Liver (tissue), 9 donors: ENCODE measurements around the gene UTP4. TPM values are rescaled to one million over a fixed set of nuclear protein-coding genes. Genes with fewer than 3 reads are reported as not detected.

ENCODE experiments used
- DNase-seq: peaks from one replicate; pipeline ENCODE4 v3.0.0-alpha.2; 2017; ENCODE audit warnings: low spot score
- H3K27ac ChIP-seq, 2 donors: one replicate each; pipeline ENCODE4 v1.7.0; 2013; ENCODE audit warnings: inconsistent platforms in 2 of 2, low read length in 2 of 2, control low read depth in 1 of 2, low read depth in 1 of 2, mild to moderate bottlenecking in 1 of 2
- H3K27me3 ChIP-seq, 4 donors: one replicate each; pipeline versions ENCODE4 v1.6.1 to v1.7.0; 2013; ENCODE audit warnings: low read length in 3 of 4, inconsistent platforms in 1 of 4, mild to moderate bottlenecking in 1 of 4, moderate library complexity in 1 of 4; ENCODE audit not compliant: control insufficient read depth in 4 of 4, insufficient read depth in 4 of 4
- H3K36me3 ChIP-seq, 4 donors: one replicate each; pipeline versions ENCODE4 v1.6.1 to v1.7.0; 2013; ENCODE audit warnings: low read length in 3 of 4, mild to moderate bottlenecking in 3 of 4, low read depth in 1 of 4, moderate library complexity in 1 of 4; ENCODE audit not compliant: control insufficient read depth in 4 of 4, insufficient read depth in 3 of 4
- H3K4me1 ChIP-seq, 4 donors: one replicate each; pipeline versions ENCODE4 v1.6.1 to v1.7.0; 2013; ENCODE audit warnings: low read length in 3 of 4, mild to moderate bottlenecking in 3 of 4, moderate library complexity in 1 of 4; ENCODE audit not compliant: control insufficient read depth in 4 of 4, insufficient read depth in 4 of 4
- H3K4me3 ChIP-seq, 3 donors: one replicate each; pipeline versions ENCODE4 v1.6.1 to v1.7.0; 2013; ENCODE audit warnings: low read length in 3 of 3, control low read depth in 1 of 3, low read depth in 1 of 3, mild to moderate bottlenecking in 1 of 3
- H3K9ac ChIP-seq, 2 donors: one replicate each; pipeline ENCODE4 v1.7.0; 2013; ENCODE audit warnings: low read length in 2 of 2, mild to moderate bottlenecking in 2 of 2, moderate library complexity in 2 of 2, control low read depth in 1 of 2, low read depth in 1 of 2
- H3K9me3 ChIP-seq, 4 donors: one replicate each; pipeline versions ENCODE4 v1.6.1 to v1.7.0; 2013; ENCODE audit warnings: low read length in 3 of 4; ENCODE audit not compliant: control insufficient read depth in 4 of 4
- EGR1 ChIP-seq, 2 donors: IDR thresholded peaks; 2 replicates each; pipeline ENCODE4 v1.6.1; 2016 to 2018; ENCODE audit warnings: antibody characterized with exemption in 2 of 2, low read depth in 2 of 2
- FOXA1 ChIP-seq: IDR thresholded peaks from 2 replicates; pipeline ENCODE4 v1.6.1; 2016; ENCODE audit warnings: antibody characterized with exemption
- FOXA2 ChIP-seq: IDR thresholded peaks from 2 replicates; pipeline ENCODE4 v1.6.1; 2016; ENCODE audit warnings: antibody characterized with exemption
- GABPA ChIP-seq, 2 donors: IDR thresholded peaks in 1 of 2; conservative IDR thresholded peaks in 1 of 2; 2 replicates each; pipeline ENCODE4 v1.6.1; 2016; ENCODE audit warnings: antibody characterized with exemption in 2 of 2, mild to moderate bottlenecking in 1 of 2, moderate library complexity in 1 of 2
- HNF4A ChIP-seq, 2 donors: conservative IDR thresholded peaks; 2 replicates each; pipeline ENCODE4 v1.6.1; 2016; ENCODE audit warnings: antibody characterized with exemption in 2 of 2, mild to moderate bottlenecking in 2 of 2
- HNF4G ChIP-seq: IDR thresholded peaks from 2 replicates; pipeline ENCODE4 v1.6.1; 2016; ENCODE audit warnings: antibody characterized with exemption
- JUND ChIP-seq, 2 donors: IDR thresholded peaks; 2 replicates each; pipeline ENCODE4 v1.6.1; 2016; ENCODE audit warnings: antibody characterized with exemption in 2 of 2
- NR2F2 ChIP-seq: IDR thresholded peaks from 2 replicates; pipeline ENCODE4 v1.6.1; 2016; ENCODE audit warnings: antibody characterized with exemption
- RAD21 ChIP-seq, 2 donors: IDR thresholded peaks; 2 replicates each; pipeline ENCODE4 v1.6.1; 2016; ENCODE audit warnings: antibody characterized with exemption in 2 of 2, mild to moderate bottlenecking in 2 of 2
- RXRA ChIP-seq, 2 donors: IDR thresholded peaks; 2 replicates each; pipeline ENCODE4 v1.6.1; 2017 to 2018; ENCODE audit warnings: antibody characterized with exemption in 2 of 2, mild to moderate bottlenecking in 1 of 2
- SP1 ChIP-seq: IDR thresholded peaks from 2 replicates; pipeline ENCODE4 v1.6.1; 2018; ENCODE audit warnings: antibody characterized with exemption, mild to moderate bottlenecking
- TAF1 ChIP-seq: conservative IDR thresholded peaks from 2 replicates; pipeline ENCODE4 v1.6.1; 2016; ENCODE audit warnings: antibody characterized with exemption, mild to moderate bottlenecking
- YY1 ChIP-seq: IDR thresholded peaks from 2 replicates; pipeline ENCODE4 v1.6.1; 2016; ENCODE audit warnings: antibody characterized with exemption, mild to moderate bottlenecking
- WGBS: extraction: QIAGEN DNeasy Blood & Tissue Kit; methylation state at CpG from one replicate; pipeline ENCODE4 v1.1.7; 2013; 5-methylcytosine and 5-hydroxymethylcytosine counted together
- polyA plus RNA-seq, 2 donors: library from polyadenylated mRNA; stranded (reverse) in 1 of 2; unstranded in 1 of 2; fragments of 200-250 nt in 1 of 2; fragments of >200 nt in 1 of 2; fragmentation: Nextera tagmentation in 1 of 2; extraction: Ambion mirVana in 1 of 2; gene quantifications; one replicate each; pipeline versions ENCODE4 v1.2.1 to v1.2.3, GENCODE V29; 2013 to 2015
- total RNA-seq, 2 donors: library from RNA; depleted of rRNA; stranded (reverse); fragments of >200 nt; gene quantifications; one replicate each; pipeline ENCODE4 v1.2.3, GENCODE V29; 2014
- TF ChIP-seq, protein P1 (sequence below): IDR thresholded peaks from 2 replicates; pipeline ENCODE4 v1.6.1; 2016; ENCODE audit warnings: antibody characterized with exemption
- TF ChIP-seq, protein P2 (sequence below): IDR thresholded peaks from 2 replicates; pipeline ENCODE4 v1.6.1; 2016; ENCODE audit warnings: antibody characterized with exemption
- TF ChIP-seq, protein P3 (sequence below): fragments of 150-350 bp; IDR thresholded peaks from 2 replicates; pipeline ENCODE4 v1.5.1; 2017; ENCODE audit warnings: improper control_type of control experiment, low read depth, low read length; ENCODE audit not compliant: missing input control
- TF ChIP-seq, protein P4 (sequence below): IDR thresholded peaks from 2 replicates; pipeline ENCODE4 v1.6.1; 2016; ENCODE audit warnings: antibody characterized with exemption, mild to moderate bottlenecking
- TF ChIP-seq, protein P5 (sequence below): IDR thresholded peaks from 2 replicates; pipeline ENCODE4 v1.6.1; 2016; ENCODE audit warnings: antibody characterized with exemption
- donor health status: healthy.
- donor health status: healthy.
- donor health status: healthy.
- donor health status: healthy.
- donor health status: healthy.

Gene UTP4
- total and polyA plus RNA-seq, 4 donors, result 11.3 to 13.8 (median 12.4) TPM

DNA sequence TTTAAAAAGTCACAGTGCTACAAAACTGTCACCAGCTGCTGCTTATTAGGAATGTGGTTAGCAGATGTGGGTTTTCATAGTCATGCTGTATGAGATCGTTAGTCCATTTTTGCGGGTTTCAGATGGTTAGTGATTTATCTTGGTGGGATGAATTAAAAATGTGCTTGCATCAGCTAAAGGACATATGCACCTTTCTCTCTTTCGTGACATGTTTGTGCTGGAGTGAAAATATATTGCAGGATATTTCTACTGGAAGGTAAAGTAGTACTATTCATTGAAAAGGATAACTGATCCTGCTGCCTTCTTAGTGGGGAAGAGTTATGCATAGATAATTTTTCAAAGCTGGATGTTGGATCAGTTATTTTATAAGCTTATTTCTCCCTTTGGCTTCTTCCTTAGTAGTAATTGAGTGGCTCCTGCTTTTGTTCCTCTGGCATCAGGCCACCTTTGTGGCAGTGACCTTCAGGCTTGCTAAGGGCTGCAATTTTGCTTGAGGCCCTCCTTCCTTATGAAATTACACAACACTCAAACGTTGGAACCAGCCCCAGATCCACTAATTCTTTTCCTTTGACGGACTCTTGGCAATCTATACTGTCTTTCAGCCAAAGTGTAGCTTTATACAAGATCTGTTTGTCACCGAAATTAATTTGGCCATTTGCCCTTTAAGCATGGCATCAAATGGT lies 47.0 kb downstream of the UTP4 start:
- Histone ChIP-seq H3K4me3 (no peak overlapping the region), H3K27ac (no peak overlapping the region), H3K9me3 (no peaks in the 10 kb centered on the region), H3K27me3 (no peaks in the 10 kb centered on the region), H3K4me1 (no peaks in the 10 kb centered on the region), H3K9ac (no peak overlapping the region), H3K36me3 (no peaks in the 10 kb centered on the region)
- no peak for DNase-seq
- 40% methylated on average over 6 of the region's 6 CpGs for WGBS
- no peak for TF ChIP-seq HNF4A (conservative IDR thresholded peaks at IDR 0.05)
- TF ChIP-seq, protein P1, sequence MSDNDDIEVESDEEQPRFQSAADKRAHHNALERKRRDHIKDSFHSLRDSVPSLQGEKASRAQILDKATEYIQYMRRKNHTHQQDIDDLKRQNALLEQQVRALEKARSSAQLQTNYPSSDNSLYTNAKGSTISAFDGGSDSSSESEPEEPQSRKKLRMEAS, result no peak
- no peak for TF ChIP-seq FOXA2
- TF ChIP-seq, protein P2, sequence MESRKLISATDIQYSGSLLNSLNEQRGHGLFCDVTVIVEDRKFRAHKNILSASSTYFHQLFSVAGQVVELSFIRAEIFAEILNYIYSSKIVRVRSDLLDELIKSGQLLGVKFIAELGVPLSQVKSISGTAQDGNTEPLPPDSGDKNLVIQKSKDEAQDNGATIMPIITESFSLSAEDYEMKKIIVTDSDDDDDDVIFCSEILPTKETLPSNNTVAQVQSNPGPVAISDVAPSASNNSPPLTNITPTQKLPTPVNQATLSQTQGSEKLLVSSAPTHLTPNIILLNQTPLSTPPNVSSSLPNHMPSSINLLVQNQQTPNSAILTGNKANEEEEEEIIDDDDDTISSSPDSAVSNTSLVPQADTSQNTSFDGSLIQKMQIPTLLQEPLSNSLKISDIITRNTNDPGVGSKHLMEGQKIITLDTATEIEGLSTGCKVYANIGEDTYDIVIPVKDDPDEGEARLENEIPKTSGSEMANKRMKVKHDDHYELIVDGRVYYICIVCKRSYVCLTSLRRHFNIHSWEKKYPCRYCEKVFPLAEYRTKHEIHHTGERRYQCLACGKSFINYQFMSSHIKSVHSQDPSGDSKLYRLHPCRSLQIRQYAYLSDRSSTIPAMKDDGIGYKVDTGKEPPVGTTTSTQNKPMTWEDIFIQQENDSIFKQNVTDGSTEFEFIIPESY, result no peak
- TF ChIP-seq EGR1 (IDR thresholded peaks at IDR 0.05; ENCODE audit: low read depth in 2 of 2), result no peak
- TF ChIP-seq, protein P3, sequence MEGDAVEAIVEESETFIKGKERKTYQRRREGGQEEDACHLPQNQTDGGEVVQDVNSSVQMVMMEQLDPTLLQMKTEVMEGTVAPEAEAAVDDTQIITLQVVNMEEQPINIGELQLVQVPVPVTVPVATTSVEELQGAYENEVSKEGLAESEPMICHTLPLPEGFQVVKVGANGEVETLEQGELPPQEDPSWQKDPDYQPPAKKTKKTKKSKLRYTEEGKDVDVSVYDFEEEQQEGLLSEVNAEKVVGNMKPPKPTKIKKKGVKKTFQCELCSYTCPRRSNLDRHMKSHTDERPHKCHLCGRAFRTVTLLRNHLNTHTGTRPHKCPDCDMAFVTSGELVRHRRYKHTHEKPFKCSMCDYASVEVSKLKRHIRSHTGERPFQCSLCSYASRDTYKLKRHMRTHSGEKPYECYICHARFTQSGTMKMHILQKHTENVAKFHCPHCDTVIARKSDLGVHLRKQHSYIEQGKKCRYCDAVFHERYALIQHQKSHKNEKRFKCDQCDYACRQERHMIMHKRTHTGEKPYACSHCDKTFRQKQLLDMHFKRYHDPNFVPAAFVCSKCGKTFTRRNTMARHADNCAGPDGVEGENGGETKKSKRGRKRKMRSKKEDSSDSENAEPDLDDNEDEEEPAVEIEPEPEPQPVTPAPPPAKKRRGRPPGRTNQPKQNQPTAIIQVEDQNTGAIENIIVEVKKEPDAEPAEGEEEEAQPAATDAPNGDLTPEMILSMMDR, result no peak
- no peak for TF ChIP-seq TAF1
- TF ChIP-seq, protein P4, sequence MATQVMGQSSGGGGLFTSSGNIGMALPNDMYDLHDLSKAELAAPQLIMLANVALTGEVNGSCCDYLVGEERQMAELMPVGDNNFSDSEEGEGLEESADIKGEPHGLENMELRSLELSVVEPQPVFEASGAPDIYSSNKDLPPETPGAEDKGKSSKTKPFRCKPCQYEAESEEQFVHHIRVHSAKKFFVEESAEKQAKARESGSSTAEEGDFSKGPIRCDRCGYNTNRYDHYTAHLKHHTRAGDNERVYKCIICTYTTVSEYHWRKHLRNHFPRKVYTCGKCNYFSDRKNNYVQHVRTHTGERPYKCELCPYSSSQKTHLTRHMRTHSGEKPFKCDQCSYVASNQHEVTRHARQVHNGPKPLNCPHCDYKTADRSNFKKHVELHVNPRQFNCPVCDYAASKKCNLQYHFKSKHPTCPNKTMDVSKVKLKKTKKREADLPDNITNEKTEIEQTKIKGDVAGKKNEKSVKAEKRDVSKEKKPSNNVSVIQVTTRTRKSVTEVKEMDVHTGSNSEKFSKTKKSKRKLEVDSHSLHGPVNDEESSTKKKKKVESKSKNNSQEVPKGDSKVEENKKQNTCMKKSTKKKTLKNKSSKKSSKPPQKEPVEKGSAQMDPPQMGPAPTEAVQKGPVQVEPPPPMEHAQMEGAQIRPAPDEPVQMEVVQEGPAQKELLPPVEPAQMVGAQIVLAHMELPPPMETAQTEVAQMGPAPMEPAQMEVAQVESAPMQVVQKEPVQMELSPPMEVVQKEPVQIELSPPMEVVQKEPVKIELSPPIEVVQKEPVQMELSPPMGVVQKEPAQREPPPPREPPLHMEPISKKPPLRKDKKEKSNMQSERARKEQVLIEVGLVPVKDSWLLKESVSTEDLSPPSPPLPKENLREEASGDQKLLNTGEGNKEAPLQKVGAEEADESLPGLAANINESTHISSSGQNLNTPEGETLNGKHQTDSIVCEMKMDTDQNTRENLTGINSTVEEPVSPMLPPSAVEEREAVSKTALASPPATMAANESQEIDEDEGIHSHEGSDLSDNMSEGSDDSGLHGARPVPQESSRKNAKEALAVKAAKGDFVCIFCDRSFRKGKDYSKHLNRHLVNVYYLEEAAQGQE, result no peak
- no peak for TF ChIP-seq GABPA (IDR thresholded peaks at IDR 0.05 in 1 of 2, conservative IDR thresholded peaks at IDR 0.05 in 1 of 2)
- TF ChIP-seq JUND (IDR thresholded peaks at IDR 0.05), result no peak
- TF ChIP-seq FOXA1, result no peak
- no peak for TF ChIP-seq HNF4G
- TF ChIP-seq NR2F2, result peak; percentile 70
- TF ChIP-seq RXRA (IDR thresholded peaks at IDR 0.05), result peak in 1 of 2 donors; percentile 9
- TF ChIP-seq YY1, result no peak
- peak; percentile 20 for TF ChIP-seq SP1
- peak in 1 of 2 donors; percentile 26 for TF ChIP-seq RAD21 (IDR thresholded peaks at IDR 0.05)
- TF ChIP-seq, protein P5, sequence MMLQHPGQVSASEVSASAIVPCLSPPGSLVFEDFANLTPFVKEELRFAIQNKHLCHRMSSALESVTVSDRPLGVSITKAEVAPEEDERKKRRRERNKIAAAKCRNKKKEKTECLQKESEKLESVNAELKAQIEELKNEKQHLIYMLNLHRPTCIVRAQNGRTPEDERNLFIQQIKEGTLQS, result no peak
